Ovary (tissue), 3 donors: ENCODE measurements around the gene VCAN.

Experiments used
- POLR2A ChIP-seq: fragments of 450-650 bp; IDR thresholded peaks from one replicate; pipeline ENCODE4 v1.6.1; 2017; ENCODE audit warnings: antibody characterized with exemption, mild to moderate bottlenecking, moderate library complexity
- TF ChIP-seq, protein P1 (sequence below), 3 donors: fragments of 450-650 bp in 2 of 3; fragments of 200-600 bp in 1 of 3; IDR thresholded peaks; one replicate each; pipeline versions ENCODE4 v1.5.1 to v1.8.0; 2016 to 2022; ENCODE audit warnings: antibody characterized with exemption in 3 of 3, mild to moderate bottlenecking in 1 of 3
- donor health status: DM: no; HTN: no; CAD: no.

DNA sequence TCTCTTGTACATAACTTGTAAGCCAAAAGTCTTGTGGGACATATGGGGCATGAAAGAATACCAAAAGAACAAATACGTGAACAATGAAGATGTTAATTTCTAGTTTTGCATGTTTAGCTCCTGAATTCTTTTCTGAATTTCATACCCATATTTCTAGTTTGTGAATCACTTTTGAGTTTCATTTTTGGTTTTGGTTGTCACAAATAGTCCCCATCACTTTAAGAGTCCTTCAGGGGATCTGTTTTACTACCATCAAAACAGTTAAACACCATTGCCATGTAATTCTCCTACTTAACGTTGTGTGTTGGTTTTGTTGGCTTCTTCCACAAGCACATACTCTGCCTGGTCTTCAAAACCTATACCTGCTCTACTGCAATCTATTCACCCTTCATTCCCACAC lies 27.0 kb downstream of the VCAN start:
- TF ChIP-seq, protein P1, sequence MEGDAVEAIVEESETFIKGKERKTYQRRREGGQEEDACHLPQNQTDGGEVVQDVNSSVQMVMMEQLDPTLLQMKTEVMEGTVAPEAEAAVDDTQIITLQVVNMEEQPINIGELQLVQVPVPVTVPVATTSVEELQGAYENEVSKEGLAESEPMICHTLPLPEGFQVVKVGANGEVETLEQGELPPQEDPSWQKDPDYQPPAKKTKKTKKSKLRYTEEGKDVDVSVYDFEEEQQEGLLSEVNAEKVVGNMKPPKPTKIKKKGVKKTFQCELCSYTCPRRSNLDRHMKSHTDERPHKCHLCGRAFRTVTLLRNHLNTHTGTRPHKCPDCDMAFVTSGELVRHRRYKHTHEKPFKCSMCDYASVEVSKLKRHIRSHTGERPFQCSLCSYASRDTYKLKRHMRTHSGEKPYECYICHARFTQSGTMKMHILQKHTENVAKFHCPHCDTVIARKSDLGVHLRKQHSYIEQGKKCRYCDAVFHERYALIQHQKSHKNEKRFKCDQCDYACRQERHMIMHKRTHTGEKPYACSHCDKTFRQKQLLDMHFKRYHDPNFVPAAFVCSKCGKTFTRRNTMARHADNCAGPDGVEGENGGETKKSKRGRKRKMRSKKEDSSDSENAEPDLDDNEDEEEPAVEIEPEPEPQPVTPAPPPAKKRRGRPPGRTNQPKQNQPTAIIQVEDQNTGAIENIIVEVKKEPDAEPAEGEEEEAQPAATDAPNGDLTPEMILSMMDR (IDR thresholded peaks at IDR 0.05) = no peak
- no peak for TF ChIP-seq POLR2A
